GM15510 (cell line): ENCODE data around the gene ERC2.

Source experiments
- POLR2A ChIP-seq: IDR thresholded peaks from 3 replicates; pipeline ENCODE4 v1.6.1; 2011; ENCODE audit warnings: borderline replicate concordance; ENCODE audit not compliant: insufficient read length; ENCODE audit errors: extremely low read depth

Gene ERC2

DNA sequence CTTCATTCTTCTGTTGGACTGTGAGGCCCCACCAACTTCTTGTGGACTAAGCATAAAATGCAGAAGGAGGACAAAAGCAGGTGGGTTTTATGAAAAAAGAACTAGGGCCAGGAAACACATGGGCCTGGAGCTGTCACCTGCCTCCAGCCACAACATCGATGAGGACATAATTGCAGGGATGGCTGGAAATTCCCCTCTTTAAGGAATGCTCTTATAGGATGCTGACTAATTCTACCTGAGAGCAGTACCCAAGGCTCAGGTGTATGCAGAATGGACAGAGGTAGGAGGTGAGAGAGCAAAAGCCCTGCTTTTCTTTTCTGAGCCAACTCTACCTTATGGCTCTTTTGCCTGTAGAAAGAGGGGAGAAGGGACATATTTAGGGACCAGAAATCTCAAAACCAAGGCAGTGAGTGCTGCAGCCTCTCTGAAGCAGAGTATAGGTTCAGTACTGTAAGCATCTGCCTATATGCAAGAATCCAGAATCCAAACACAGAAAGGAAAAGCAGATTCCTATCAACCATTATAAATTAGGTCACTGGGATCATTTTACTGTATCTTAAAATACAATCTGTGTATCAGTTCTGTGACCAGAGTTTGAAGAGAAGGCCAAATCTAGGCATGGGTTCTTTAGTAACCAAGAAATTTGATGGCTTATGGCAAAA, 775.8 kb downstream of the ERC2 start:
- TF ChIP-seq POLR2A, result no peak

DNA sequence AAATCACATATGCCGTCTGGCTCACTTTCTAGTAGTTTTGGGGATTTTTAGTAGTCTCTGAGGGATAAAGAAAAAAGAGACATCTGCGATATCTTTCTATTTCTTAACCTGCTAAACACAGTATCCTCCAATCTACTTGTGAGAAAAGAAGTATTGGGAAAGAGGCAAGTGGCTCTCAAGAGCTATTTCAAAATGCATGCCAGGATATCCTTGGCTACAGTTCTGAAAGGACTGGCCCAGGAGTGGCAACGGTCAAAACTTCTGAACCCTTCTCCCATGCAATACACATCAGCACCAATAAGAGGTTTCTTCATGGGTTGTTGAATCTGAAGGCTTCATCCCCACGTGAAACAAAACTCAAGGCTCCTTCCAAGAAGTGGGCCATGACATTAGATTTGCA, 777.1 kb downstream of the ERC2 start:
- TF ChIP-seq POLR2A, result no peak

DNA sequence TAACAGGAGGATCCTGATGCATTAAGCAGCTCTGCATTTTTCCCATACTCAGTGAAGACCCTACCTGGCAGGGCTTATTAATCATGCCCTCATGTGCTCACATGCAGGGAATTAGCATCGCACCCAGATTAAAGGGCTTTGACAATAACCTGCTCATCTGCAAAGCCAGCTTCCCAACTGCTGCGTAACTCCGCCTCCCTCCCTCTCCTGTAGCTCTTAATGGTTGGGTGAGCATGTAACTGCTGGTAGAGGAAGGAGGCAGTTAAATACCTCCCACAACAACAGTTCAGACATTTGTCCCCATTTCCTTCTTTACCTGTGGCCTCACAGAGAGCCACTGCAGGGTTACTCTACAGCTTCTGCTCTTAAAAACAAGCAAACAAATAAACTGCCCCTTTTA, 777.5 kb downstream of the ERC2 start:
- TF ChIP-seq POLR2A, result no peak

- TF ChIP-seq POLR2A, result no peak
Measured at GRCh38 chr3:55690177-55690576, 778.1 kb downstream of the ERC2 start.

DNA sequence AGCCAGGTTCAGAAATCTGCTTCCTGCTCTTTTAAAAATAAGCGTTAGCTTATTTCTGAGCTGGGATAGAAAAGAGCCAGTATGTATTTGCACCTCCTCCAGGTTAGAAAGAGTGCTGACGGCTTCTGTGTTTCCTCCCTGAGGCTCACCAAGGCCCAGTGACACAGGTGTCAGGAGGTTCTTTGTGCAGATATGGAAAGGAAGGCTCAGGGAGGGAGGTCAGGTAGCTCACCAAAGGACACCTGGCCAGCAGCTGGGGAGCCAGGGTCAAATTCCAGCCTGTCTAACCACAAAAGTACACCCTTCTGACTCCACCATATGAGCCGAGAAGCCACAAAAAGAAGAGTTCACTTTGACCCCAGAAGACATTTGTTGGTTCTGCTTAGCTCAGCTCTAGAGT, 780.1 kb downstream of the ERC2 start:
- no peak for TF ChIP-seq POLR2A

GRCh38 chr3:55687526-55687925, 780.7 kb downstream of the ERC2 start:
- TF ChIP-seq POLR2A, result no peak

DNA sequence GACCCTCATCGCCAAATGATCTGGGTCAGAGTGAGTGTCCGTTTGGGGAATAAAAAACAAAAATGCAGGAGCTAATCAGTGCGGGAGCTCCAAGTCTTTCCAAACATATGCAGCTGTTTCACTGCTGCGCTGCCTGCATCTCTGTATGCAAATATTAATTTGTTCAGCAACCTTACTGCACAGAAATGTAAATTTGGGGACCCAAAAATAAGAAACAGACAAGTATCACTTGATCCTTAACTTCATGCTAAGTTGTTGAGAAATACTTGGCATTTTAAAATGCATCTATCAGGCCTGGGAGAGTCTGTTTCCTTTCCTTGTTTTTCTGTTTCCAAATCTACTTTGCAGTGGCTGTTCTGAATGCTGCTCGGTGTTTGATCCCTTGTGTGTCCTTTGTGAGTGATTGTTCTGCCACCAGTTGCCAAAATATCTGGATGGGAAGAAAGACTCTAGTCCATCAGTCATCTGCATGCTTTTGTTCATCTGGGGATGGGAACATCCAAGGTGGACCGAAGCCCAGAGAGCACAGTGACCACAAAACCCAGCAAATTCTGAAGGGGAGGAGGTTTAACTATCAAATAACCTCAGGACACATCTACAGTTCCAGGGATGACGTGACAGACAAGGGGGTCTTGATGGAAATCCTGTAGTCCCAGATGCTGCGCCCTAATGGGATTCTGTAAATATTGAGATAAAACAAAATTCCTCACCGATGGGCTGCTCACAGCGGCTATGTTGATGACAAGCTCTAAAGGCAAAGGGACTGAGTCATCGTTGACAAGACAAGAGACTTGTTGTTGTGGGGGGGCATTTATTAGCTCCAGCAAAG, 781.6 kb downstream of the ERC2 start:
- TF ChIP-seq POLR2A, result no peak

GRCh38 chr3:55683666-55684270, 784.5 kb downstream of the ERC2 start:
- TF ChIP-seq POLR2A, result no peak

- no peak for TF ChIP-seq POLR2A
Measured at GRCh38 chr3:55682461-55682860, 785.8 kb downstream of the ERC2 start.

GRCh38 chr3:55678546-55679216, 789.6 kb downstream of the ERC2 start:
- no peak for TF ChIP-seq POLR2A

GRCh38 chr3:55676643-55677042, 791.6 kb downstream of the ERC2 start:
- no peak for TF ChIP-seq POLR2A

DNA sequence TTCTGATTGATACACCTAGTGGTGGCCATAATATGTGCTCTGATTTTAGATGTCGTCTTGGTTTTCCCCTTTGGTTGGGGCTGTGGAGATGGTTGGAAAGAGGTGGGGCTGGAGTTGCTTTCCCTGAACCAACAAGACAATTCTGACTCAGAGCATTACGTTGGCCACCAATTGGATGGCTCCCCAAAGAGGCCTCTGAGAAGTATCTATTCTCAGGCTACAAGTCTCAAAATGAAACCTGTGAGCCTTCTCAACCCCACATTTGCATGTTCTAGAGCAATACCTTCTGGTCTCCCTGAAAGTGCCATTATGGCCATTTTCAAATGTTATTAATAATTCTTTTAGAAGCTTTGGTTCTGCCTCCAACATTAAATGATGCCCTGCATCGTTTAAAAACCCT, 792.8 kb downstream of the ERC2 start:
- TF ChIP-seq POLR2A, result no peak

GRCh38 chr3:55673764-55674163, 794.5 kb downstream of the ERC2 start:
- TF ChIP-seq POLR2A, result no peak

GRCh38 chr3:55669133-55669532, 799.1 kb downstream of the ERC2 start:
- TF ChIP-seq POLR2A, result no peak

DNA sequence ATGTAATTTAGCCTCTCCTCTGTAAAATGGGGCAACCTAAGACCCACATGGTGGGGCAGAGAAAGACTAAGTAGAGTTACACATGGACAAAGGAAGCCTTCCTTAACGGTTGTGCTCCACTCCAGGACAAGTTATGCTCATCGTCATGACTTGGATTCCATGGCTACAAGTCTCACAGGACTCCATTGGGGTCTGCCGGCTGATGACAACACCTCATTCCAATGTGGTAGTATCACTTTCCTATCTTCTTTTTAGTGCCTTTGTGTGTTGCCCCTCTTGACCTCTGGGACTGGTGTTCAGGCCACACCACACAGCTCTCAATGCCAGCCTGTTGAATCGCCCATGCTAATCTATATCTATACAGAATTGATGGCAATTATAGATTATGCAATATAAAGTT, 799.9 kb downstream of the ERC2 start:
- no peak for TF ChIP-seq POLR2A

- no peak for TF ChIP-seq POLR2A
Measured at GRCh38 chr3:55664387-55664786, 803.9 kb downstream of the ERC2 start.

DNA sequence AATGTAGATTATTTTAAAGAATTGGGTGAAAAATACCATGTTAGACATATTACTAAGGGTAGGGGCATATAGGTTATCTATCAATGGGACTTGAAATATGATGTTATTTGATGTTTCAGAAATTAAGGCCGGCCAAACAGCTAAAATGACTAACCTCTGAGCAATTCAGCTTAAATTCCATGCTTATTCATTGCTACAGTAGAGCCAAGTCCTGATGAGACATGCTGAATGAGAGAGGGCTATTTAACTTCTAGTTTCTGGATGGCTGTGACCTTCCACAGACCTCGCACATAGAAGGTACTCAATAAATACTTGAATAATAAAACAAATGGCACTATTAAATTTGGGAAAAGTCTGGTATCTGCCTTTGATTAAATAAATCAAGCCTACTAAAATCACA, 805.6 kb downstream of the ERC2 start:
- no peak for TF ChIP-seq POLR2A
